ENCODE data around the gene GRIN2D.

The GRIN2D gene

GRCh38 chr19:48441360-48442050 lies 48.0 kb downstream of the GRIN2D start:
- in situ Hi-C loops (cut with MboI; ENCODE audit: low sequenced_read_pairs), result no loop called here

GRCh38 chr19:48442116-48443035 lies 48.9 kb downstream of the GRIN2D start:
- in situ Hi-C loops (cut with MboI; ENCODE audit: low sequenced_read_pairs), result no loop called here

DNA sequence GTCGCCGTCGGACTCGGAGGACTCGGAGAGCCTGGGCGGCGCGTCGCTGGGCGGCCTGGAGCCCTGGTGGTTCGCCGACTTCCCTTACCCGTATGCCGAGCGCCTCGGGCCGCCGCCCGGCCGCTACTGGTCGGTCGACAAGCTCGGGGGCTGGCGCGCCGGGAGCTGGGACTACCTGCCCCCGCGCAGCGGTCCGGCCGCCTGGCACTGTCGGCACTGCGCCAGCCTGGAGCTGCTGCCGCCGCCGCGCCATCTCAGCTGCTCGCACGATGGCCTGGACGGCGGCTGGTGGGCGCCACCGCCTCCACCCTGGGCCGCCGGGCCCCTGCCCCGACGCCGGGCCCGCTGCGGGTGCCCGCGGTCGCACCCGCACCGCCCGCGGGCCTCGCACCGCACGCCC lies 49.8 kb downstream of the GRIN2D start:
- in situ Hi-C loops (cut with MboI; ENCODE audit: low sequenced_read_pairs), result no loop called here
